HG03159 (cell line): ENCODE results near the gene LONP1.

ENCODE experiments used
- ATAC-seq: cut with Tn5 transposase; IDR thresholded peaks from one replicate; pipeline ENCODE4 v1.9.1; 2021; ENCODE audit warnings: mild to moderate bottlenecking, moderate library complexity; ENCODE audit not compliant: unreplicated experiment

Gene LONP1

GRCh38 chr19:5680084-5680436, 39.9 kb downstream of the LONP1 start:
- ATAC-seq, result no peak

- no peak for ATAC-seq
These were observed 40.5 kb downstream of the LONP1 start for GRCh38 chr19:5679289-5680083.

DNA sequence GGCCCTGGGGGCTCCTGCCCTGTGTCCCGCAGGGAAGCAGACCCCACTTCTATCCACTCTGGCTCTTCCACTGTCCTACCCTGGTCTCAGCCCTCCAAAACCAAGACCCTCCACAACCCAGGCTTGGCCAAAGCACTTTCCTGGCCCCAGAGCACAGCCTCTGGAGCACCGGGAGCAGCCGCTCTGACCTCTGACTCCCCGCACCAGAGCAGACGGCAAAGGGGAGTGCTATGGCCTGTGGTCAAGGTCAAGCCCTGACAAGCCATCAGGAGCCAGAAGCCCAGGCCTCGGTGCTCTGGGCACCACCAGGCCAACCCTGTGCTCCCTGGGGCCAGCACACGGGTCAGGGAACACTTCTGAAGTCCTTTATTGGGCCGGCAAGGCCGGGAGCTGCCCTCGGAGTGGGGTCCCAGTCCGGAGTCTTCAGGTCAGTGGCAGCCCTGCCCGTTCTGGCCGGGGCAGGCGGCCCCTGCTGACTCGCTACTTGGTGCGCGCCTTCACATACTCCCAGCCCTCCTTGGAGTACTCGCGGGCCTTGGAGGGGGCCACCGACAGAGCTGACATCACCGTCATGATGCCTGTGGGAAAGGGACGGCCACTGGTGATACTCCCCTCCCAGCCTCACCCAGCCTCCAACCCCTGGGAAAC, 41.8 kb downstream of the LONP1 start:
- ATAC-seq, result no peak

DNA sequence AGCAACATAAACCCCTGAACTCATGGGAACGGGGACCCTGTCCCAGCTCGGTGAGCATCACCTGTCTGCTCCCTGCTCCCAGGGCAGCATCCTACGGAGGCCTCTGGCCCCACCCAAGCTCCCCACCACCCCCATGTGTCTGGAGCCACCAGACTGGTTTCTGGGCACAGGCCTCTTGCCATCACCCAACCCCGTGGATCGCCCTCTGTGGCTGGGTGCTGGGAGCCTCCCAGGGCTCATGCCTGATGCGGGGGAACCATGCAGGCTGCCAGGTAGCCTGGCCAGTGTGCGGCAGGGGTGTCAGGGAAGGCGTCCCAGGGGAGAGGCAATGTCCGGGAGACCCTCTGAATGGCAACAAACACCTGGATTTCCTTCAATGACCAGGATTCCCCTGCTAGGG, 42.4 kb downstream of the LONP1 start:
- no peak for ATAC-seq

DNA sequence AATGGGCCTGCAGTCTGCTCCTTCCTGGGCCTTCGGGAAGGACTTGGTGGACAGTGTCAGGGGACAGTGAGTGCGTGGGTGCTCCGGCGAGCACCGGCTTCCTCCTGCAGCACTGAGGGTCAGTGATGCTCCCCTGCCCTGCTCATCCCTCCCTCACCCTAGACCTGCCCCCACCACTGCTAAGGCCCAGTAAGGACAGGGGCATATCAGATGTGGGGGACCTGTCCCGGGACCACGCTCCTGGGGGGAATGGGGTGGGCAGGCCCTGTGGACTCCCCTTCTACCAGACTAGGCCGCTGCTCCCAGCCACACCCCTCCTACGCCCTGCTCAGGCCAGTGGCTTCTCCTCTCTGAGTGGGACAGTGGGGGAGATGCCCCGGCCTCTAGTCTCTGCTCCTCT, 42.8 kb downstream of the LONP1 start:
- no peak for ATAC-seq

DNA sequence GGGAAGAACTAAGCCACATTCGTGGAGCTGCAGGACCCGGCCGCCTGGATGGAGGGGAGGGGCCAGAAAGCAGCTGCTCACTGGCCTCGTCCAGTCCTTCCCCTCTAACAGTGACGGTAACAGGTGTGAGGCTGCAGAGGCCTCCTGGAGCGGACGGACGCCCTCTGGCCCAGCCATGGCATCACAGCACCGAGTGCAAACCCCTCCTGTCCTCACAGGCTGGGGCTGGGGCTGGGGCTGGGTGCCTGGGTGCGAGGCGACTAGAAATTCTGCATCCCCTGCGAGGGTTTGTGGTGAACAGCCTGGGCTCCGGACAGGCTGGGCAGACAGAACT, 43.2 kb downstream of the LONP1 start:
- ATAC-seq, result no peak

DNA sequence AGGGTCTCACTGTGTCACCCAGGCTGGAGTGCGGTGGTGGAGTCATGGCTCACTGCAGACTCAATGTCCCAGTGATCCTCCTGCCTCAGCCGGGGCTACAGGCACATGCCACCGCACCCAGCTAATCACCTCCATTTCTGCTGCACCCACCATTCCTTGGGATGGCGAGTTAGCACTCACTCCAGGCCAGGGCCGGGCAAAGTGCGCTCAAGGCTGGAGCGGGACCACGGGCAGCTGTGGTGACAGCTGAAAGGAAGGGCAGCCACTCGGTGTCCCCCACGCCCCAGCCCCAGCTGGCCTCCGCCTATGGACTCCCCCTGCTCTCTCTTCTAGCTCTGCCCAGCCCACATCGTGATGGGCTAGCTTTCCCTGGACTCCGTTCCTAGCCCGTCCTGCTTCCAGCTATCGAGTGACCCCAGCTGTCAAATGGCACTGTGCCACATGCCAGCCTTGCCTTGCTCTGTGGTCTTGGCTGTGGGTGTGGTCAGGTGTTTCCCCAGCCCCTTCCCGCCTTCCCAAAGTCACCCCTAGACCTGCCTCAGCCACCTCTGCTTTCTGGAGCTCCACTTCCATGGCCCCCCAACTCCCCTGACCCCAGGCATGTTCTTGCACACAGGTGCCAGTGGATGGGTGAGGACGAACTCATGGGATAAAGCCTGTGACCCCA, 43.7 kb downstream of the LONP1 start:
- ATAC-seq, result no peak

DNA sequence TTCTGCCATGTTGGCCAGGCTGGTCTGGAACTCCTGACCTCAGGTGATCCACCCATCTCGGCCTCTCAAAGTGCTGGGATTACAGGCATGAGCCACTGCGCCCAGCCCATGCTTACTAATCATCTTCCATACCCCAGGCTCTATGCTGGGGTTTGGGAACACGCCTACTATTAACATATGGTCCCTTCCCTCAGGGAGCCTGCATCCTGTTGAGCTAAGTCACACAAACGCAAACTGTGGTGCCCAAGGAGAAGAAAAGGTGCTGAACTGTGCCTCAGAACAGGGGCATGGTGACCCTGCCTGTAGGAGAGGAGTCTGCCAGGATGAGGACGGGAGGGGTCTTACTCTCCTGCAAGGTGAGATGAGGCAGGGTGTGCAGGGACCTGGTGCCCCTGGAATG, 45.2 kb downstream of the LONP1 start:
- no peak for ATAC-seq

- no peak for ATAC-seq
These were observed 46.2 kb downstream of the LONP1 start for GRCh38 chr19:5673752-5674151.

DNA sequence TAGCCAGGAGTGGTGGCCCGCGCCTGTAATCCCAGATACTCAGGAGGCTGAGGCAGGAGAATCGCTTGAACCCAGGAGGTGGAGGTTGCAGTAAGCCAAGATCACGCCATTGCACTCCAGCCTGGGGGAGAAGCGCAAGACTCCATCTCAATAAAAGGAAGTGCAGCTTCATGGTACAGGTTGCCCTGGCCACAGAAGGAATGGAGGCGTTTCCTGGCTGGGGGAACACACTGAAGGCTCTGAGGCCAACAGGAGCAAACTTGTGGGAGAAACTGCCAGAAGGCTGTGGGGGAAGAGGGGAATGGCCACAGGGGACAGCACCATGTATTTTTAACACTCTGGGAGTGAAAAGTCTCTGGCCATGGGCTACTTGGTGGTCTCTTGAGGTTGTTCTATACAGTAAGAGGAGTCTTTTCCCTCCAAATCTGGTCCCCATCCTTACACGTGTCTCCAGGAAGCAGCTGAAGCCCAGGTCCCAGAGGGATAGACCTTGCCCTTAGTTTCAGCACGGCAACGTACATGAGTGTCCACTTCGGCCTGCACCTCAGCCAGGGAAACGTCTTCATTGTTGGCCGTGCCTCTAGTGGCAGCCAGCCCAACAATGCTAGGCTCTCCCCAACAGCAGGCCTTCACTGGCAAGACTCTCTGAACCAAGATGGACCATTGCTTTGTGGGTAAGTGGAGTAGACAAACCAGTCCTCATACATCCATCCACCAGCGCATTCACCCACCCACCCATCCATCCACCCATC, 47.1 kb downstream of the LONP1 start:
- no peak for ATAC-seq

- ATAC-seq, result no peak
These were observed 48.3 kb downstream of the LONP1 start for GRCh38 chr19:5671600-5671999.

DNA sequence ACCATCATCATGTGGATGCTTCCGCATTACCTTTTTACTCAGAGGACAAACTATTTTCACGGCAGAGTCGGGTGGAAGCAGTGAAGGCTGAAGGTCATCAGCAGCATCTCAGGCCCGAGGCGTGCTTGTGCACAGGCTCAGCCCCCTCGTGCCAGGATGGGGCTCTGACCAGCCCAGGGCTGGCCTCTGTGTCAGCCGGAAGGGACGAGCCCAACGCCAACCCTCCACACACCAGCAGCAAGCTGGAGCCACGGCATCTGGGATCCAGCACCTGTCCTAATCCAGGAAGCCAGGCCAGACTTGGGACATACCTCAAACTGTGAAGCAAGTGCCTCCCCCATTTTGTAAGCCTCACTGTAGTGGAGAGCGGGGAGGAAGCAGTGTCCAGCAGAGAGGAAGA, 50.7 kb downstream of the LONP1 start:
- ATAC-seq, result no peak

DNA sequence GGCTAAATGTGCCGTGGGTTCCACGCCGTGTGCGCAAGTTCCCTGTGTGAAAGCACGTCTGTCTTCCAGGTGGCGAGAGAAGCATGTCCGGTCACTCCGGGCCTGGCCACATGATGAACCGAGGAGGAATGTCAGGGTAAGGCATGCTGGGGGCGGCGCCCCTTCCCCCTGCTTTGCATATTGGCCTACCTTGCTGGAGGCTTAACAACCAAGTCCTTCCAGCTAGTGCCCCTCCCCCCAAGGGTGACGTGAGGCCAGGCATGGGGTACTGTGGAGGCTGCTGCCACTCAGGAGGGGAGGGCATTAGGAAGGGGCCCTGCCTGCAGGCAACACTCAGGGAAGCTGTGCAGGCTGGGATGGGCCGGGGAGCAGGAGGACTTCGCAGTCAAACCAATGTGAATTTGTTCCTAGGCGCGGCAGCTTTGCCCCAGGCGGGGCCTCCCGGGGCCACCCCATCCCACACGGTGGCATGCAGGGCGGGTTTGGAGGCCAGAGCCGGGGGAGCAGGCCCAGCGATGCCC, 52.1 kb downstream of the LONP1 start:
- no peak for ATAC-seq

- ATAC-seq, result no peak
These were observed 52.9 kb downstream of the LONP1 start for GRCh38 chr19:5666921-5667610.

DNA sequence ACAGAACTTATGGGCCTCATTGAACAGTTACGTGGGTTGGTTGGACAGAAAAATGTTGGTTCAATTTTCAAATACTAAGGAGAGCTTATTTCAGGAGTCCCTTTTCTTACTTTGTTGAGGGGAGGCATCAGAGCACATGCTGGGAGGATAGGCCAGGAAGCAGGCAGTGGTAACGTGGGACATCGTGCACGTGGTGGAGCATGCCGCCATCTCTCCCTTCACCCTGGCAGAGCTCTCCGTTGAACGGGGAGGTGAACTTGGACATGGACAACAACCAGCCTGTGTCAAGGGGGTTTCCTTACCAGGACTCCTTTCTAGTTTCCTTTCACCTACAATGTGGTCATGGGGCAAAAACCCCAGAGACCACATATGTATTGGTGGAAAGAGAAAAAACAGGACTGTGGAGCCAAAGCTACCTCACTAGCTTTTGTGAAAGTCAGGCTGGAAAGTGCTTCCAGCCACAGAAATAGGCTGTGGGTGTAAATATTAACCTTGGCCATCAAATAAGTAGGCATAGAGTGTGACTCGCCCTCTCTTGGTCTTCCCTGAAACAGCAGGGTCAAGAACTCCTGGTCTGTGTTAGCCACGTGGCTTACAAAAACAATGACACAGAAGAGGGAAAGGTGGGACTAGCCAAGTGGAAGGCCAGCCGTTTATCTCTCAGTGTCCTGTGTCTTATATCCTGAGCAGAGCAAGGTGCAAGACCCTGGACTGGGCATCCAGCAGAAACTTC, 54.0 kb downstream of the LONP1 start:
- ATAC-seq, result no peak

- ATAC-seq, result no peak
These were observed 55.4 kb downstream of the LONP1 start for GRCh38 chr19:5664515-5664914.

- no peak for ATAC-seq
These were observed 56.0 kb downstream of the LONP1 start for GRCh38 chr19:5663904-5664303.

DNA sequence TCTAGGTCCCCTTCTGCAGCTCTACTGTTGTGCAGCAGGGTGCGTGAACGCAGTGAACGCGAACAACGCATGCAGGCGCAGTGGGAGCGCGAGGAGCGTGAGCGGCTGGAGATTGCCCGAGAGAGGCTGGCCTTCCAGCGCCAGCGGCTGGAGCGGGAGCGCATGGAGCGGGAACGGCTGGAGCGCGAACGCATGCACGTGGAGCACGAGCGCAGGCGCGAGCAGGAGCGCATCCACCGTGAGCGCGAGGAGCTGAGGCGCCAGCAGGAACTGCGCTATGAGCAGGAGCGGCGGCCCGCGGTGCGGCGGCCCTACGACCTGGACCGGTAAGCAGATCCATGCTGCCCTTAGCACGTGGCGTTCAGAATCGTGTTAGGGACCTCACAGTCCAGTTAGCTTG, 58.5 kb downstream of the LONP1 start:
- ATAC-seq, result no peak

- no peak for ATAC-seq
These were observed 64.5 kb downstream of the LONP1 start for GRCh38 chr19:5655412-5655811.

- ATAC-seq, result no peak
These were observed 65.0 kb downstream of the LONP1 start for GRCh38 chr19:5654931-5655330.
